ENCODE data around the gene RHBDD2. TPM values are rescaled to one million over a fixed set of nuclear protein-coding genes. Genes with fewer than 3 reads are reported as not detected.

Gene RHBDD2
- total RNA-seq, 4 donors from 2014 or later, result 27.0 to 38.2 (median 33.5) TPM

DNA sequence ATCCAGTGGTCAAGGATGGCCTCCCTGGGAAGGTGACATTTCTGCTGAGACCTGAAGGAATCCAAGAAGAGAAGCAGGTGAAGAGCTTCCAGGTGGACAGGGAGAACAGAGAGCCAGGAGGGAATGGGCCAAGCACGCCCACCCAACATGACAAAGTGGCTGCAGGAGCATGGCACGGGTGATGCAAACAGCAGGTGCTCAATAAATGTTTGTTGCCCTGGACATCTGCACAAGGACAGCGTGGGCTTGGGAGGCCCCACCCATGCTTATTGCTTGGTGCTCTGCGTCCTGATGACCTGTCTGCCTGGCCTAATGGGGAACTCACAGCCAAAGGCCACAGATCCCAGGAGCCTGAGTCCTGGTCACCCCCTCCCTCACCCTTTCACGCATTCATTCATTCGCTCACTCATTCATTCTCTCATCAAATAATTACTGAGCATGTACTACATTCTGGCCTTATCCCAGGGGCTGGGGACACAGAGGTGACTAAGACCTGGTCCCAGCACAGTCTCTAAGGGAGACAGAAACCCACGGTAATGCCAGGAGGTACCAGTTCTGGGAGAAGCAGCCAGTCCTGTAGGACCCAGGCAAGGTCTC, 13.1 kb downstream of the RHBDD2 start:
- TF ChIP-seq POLR2A (IDR thresholded peaks at IDR 0.05), result no peak
- TF ChIP-seq, protein P1, sequence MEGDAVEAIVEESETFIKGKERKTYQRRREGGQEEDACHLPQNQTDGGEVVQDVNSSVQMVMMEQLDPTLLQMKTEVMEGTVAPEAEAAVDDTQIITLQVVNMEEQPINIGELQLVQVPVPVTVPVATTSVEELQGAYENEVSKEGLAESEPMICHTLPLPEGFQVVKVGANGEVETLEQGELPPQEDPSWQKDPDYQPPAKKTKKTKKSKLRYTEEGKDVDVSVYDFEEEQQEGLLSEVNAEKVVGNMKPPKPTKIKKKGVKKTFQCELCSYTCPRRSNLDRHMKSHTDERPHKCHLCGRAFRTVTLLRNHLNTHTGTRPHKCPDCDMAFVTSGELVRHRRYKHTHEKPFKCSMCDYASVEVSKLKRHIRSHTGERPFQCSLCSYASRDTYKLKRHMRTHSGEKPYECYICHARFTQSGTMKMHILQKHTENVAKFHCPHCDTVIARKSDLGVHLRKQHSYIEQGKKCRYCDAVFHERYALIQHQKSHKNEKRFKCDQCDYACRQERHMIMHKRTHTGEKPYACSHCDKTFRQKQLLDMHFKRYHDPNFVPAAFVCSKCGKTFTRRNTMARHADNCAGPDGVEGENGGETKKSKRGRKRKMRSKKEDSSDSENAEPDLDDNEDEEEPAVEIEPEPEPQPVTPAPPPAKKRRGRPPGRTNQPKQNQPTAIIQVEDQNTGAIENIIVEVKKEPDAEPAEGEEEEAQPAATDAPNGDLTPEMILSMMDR (IDR thresholded peaks at IDR 0.05), result no peak
- intact Hi-C loops (cut with DNase I), result no loop called here
- Histone ChIP-seq H3K9me3 (no peaks in the 10 kb centered on the region), H3K27me3 (no peaks in the 10 kb centered on the region), H3K36me3 (peaks cover 10 to 23% (median 11%) of the 10 kb centered on the region in 3 donors), H3K27ac (peak overlapping the region; percentile 47 to 80 (median 72)), H3K4me3 (no peak overlapping the region), H3K4me1 (peaks cover 7 to 31% (median 20%) of the 10 kb centered on the region in 3 donors)
- DNase-seq, result no peak
- 85 to 95% methylated on average over 7 of the region's 7 CpGs for WGBS, 2 donors

DNA sequence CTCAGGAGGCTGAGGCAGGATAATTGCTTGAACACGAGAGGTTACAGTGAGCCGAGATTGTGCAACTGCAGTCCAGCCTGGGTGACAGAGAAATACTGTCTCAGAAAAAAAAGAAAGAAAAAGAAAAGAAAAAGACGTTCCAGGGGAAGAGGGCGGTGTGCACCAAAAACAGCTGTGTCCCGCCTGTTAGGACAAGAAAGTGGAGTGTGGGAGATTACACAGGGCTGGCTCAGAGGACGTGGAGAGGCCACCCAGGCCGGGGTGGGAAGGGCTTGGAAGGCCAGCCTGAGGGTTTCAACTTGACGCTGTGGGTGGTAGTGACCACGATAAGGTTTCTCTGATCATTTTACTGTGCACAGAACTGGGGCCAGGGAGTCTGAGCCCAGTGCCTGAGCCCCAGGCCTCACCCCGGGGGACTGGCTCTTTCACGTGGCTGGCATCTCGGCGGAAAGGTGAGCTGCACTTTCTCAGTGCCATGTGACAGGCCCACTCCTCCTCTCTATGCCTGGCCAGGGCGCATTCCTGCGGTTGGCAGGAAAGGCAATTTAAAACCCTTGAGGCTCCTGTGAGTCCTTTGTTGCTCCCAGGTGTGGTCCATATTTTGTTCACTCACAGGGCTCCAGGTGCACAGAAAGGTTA, 13.9 kb downstream of the RHBDD2 start:
- TF ChIP-seq, protein P1 (IDR thresholded peaks at IDR 0.05), result no peak
- no peak for TF ChIP-seq POLR2A (IDR thresholded peaks at IDR 0.05)
- Histone ChIP-seq H3K27me3 (no peaks in the 10 kb centered on the region), H3K27ac (peak overlapping the region; percentile 64 to 80 (median 72)), H3K4me3 (no peak overlapping the region), H3K36me3 (peaks cover 6 to 14% (median 8%) of the 10 kb centered on the region in 3 donors), H3K9me3 (no peaks in the 10 kb centered on the region), H3K4me1 (peaks cover 7 to 31% (median 20%) of the 10 kb centered on the region in 3 donors)
- intact Hi-C loops (cut with DNase I), result no loop called here
- no peak for DNase-seq
- 23 to 30% methylated on average over 13 to 15 of the region's 15 CpGs for WGBS, 2 donors

DNA sequence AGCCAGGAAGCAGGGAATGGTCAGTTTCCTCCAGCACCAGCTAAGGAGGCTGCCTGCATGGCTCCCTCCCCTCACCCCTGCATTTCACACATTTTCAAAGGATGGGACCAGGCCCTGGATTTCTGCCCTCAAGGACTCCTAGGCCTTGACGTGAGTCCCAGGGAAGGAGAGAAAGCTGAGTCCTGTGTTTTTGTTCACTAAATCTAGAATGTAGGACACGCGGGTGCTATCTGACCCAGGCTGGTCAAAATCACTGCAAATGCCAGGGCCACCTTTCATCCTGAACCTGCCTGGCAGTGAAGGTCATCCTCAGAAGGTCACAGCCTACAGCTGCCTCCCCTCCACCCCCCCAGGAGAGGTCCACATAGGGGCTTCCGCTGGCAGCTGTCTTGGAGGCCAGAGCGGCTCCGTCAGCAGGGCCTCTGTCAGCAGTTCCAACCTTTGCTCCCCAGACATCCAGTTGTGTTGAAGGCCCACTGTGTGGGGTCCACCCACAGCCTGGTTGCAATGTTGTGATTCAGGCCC, 18.0 kb downstream of the RHBDD2 start:
- Histone ChIP-seq H3K9me3 (no peaks in the 10 kb centered on the region), H3K27ac (no peak overlapping the region), H3K4me1 (peaks cover 7 to 28% (median 17%) of the 10 kb centered on the region in 3 donors), H3K36me3 (no peaks in the 10 kb centered on the region), H3K4me3 (no peak overlapping the region), H3K27me3 (no peaks in the 10 kb centered on the region)
- intact Hi-C loops (cut with DNase I), result no loop called here
- no peak for TF ChIP-seq POLR2A (IDR thresholded peaks at IDR 0.05)
- WGBS, 2 donors, result 85 to 88% methylated on average over 2 to 3 of the region's 6 CpGs
- no peak for DNase-seq

DNA sequence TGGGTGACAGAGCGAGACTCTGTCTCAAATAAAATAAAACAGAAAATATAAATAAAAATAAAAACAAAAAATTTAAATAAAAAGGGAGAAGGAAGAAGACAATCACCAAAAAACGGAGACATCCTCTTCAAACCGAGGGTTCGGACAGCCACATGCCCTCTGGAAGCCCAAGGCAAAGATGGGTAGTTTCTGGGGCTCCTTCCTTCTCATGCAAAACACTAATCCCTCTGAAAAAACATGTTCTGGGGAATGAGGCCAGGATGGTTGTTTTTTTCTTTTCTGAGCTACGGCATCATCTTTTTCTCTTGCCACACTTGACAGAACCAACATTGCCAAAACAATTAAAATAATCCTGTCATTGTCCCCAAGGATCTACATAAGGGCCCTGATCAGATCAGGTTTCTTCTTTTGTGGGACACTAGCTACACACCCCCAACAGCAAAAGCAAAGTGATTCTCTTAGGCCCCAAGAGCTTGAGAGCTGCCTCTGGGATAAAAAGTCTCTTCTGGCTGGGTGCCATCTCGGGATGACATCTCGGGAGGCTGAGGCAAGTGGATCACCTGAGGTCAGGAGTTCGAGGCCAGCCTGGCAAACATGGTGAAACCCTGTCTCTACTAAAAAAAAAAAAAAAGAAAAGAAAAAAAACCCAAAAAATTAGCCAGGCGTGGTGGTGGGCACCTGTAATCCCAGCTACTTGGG, 21.9 kb downstream of the RHBDD2 start:
- no peaks in the 10 kb centered on the region for H3K27me3 ChIP-seq
- H3K4me3 ChIP-seq, result no peak overlapping the region
- H3K9me3 ChIP-seq, result no peaks in the 10 kb centered on the region
- H3K4me1 ChIP-seq, result peaks cover 1 to 15% (median 5%) of the 10 kb centered on the region in 3 donors
- DNase-seq, result no peak
- TF ChIP-seq, protein P1 (IDR thresholded peaks at IDR 0.05), result no peak
- 79 to 81% methylated on average over 8 to 9 of the region's 9 CpGs for WGBS, 2 donors
- H3K36me3 ChIP-seq, result no peaks in the 10 kb centered on the region
- no peak overlapping the region for H3K27ac ChIP-seq
- intact Hi-C loops (cut with DNase I), result no loop called here

DNA sequence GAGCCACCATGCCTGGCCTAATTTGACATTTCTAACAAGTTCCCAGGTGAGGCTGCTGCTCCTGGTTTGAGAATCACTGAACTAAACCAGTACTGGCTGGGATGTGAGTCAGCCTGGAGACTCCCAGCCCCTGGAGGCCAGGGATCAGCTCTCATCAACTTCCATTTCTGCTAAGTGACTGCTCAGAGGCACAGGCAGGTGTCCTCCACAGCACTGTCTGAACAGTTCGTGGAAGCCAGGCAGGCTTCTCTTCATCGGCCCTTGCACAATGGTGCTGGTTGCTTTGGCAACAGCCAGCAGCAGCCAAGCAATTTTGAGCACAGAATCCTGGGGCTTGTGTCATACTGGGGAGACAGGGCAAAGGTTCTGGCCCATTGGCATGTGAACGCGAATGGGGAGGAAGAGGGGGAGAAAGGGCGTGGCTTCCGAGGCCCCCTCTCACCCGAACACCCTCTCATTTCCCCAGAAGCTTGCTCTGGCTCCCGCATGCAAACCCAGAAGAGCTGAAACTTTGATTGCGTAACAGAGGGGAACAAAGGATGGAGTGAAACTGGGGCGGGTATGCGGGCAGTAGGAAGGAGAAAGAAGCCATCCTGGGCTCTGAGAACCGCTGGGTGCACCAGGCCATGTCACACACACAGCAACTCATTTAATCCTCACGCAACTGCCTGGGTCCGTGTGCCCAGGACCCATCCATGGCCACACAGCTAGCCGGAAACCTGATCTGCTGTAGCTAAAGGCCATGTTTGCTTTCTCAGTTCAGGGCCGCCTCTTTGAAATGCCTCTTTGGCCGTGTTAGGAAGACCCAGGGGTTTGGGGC, 27.2 kb downstream of the RHBDD2 start:
- WGBS, 2 donors, result 35 to 38% methylated on average over 1 to 15 of the region's 17 CpGs
- Histone ChIP-seq H3K4me3 (peak overlapping the region in 1 of 4 donors; percentile 18), H3K9me3 (no peaks in the 10 kb centered on the region), H3K36me3 (no peaks in the 10 kb centered on the region), H3K27ac (peak overlapping the region; percentile 13 to 82 (median 61)), H3K4me1 (peaks cover 8 to 15% (median 12%) of the 10 kb centered on the region in 3 donors), H3K27me3 (no peaks in the 10 kb centered on the region)
- intact Hi-C loops (cut with DNase I), result no loop called here
- DNase-seq, result no peak
- TF ChIP-seq, protein P1 (IDR thresholded peaks at IDR 0.05), result no peak
- no peak for TF ChIP-seq POLR2A (IDR thresholded peaks at IDR 0.05)
